ENCODE data around the gene UBE2H. TPM values are rescaled to one million over a fixed set of nuclear protein-coding genes. Genes with fewer than 3 reads are reported as not detected.
A peak's percentile ranks its signal among the peaks of the same experiment; 100 is the strongest.
"Not testable (repeated sequence)": the region's sequence is repeated elsewhere in the genome, so short reads cannot be mapped to it uniquely, and the experiment has no call there.

UBE2H gene
- total RNA-seq, 1 experiment from 2014 or later: 58.0 TPM

DNA sequence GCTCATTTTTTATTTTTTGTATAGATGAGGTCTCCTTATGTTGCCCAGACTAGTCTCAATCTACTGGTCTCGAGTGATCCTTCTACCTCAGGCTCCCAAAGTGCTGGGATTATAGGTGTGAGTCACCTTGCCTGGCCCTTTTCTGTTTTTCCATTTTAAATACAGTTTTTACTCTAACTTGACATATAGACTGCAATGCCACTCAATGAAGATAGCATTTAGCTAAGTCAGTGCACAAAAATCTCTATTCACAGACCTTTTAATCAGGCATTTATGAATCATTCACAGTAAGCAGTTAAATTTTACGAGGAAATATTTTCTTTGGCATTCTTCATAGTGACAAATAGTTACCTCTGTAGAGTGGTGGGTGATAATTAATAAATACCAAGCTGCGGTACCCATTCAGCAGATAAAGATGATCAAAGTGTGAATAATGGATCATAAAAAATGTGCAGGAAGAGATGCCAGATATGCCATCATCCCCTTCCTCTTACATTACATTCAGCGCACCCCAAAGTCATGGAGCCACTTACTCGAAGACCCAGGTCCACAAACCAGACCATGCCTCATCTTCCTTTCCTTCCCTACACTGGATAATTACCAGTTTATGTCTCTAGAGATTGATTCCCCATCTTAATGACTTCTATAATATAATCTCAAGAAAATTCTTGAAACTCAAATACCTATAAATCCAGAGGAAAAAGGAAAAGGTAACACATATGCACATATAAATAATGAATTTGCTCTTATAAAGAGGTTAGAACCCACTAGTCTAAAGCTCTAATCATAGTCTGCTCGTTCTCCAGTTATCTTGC is 56.0 kb downstream of the UBE2H start:
- Histone ChIP-seq H3K36me3 (ENCODE audit: control insufficient read depth, insufficient read depth, low read length) (no peaks in the 10 kb centered on the region), H3K9me3 (ENCODE audit: control insufficient read depth, insufficient read depth, low read depth, low read length) (no peaks in the 10 kb centered on the region), H3K27me3 (ENCODE audit: control insufficient read depth, insufficient read depth, low read length) (no peaks in the 10 kb centered on the region), H3K4me1 (ENCODE audit: control insufficient read depth, insufficient read depth, low read length) (no peaks in the 10 kb centered on the region; the same call in 1 of the 2 replicates), H3K4me3 (ENCODE audit: low read depth in 2 of 2, low read length in 2 of 2) (no peak overlapping the region), H3K27ac (ENCODE audit: low read length) (no peak overlapping the region)
- TF ChIP-seq, protein P1, sequence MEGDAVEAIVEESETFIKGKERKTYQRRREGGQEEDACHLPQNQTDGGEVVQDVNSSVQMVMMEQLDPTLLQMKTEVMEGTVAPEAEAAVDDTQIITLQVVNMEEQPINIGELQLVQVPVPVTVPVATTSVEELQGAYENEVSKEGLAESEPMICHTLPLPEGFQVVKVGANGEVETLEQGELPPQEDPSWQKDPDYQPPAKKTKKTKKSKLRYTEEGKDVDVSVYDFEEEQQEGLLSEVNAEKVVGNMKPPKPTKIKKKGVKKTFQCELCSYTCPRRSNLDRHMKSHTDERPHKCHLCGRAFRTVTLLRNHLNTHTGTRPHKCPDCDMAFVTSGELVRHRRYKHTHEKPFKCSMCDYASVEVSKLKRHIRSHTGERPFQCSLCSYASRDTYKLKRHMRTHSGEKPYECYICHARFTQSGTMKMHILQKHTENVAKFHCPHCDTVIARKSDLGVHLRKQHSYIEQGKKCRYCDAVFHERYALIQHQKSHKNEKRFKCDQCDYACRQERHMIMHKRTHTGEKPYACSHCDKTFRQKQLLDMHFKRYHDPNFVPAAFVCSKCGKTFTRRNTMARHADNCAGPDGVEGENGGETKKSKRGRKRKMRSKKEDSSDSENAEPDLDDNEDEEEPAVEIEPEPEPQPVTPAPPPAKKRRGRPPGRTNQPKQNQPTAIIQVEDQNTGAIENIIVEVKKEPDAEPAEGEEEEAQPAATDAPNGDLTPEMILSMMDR (IDR thresholded peaks at IDR 0.05): no peak
- TF ChIP-seq TCF7L2 (IDR thresholded peaks at IDR 0.05; ENCODE audit: low read depth, low read length): no peak
- no peak for TF ChIP-seq POLR2AphosphoS5 (IDR thresholded peaks at IDR 0.05; ENCODE audit: low read depth, low read length)
- no peak for TF ChIP-seq SIN3A (IDR thresholded peaks at IDR 0.05; ENCODE audit: borderline replicate concordance, insufficient read depth, low read depth, low read length)
- TF ChIP-seq, protein P2, sequence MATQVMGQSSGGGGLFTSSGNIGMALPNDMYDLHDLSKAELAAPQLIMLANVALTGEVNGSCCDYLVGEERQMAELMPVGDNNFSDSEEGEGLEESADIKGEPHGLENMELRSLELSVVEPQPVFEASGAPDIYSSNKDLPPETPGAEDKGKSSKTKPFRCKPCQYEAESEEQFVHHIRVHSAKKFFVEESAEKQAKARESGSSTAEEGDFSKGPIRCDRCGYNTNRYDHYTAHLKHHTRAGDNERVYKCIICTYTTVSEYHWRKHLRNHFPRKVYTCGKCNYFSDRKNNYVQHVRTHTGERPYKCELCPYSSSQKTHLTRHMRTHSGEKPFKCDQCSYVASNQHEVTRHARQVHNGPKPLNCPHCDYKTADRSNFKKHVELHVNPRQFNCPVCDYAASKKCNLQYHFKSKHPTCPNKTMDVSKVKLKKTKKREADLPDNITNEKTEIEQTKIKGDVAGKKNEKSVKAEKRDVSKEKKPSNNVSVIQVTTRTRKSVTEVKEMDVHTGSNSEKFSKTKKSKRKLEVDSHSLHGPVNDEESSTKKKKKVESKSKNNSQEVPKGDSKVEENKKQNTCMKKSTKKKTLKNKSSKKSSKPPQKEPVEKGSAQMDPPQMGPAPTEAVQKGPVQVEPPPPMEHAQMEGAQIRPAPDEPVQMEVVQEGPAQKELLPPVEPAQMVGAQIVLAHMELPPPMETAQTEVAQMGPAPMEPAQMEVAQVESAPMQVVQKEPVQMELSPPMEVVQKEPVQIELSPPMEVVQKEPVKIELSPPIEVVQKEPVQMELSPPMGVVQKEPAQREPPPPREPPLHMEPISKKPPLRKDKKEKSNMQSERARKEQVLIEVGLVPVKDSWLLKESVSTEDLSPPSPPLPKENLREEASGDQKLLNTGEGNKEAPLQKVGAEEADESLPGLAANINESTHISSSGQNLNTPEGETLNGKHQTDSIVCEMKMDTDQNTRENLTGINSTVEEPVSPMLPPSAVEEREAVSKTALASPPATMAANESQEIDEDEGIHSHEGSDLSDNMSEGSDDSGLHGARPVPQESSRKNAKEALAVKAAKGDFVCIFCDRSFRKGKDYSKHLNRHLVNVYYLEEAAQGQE (IDR thresholded peaks at IDR 0.05; ENCODE audit: insufficient read depth in 1 of 2, low read depth in 2 of 2, low read length in 1 of 2): no peak
- CTCF ChIA-PET: no interaction called here
- BruUV-seq (replicated peaks): no TSS peak
- in situ Hi-C loops (cut with HindIII; ENCODE audit: low pct_unique_long_range_greater_than_20kb, low sequenced_read_pairs): no loop called here
- POLR2A ChIA-PET: no interaction called here
- no peak for DNase-seq (ENCODE audit: low read depth, low spot score)
- intact Hi-C loops (cut with micrococcal nuclease; ENCODE audit: unreplicated experiment): no loop called here
- 0 out of 2 replicates have a peak, but pooled peaks have one; percentile 12 for ATAC-seq

DNA sequence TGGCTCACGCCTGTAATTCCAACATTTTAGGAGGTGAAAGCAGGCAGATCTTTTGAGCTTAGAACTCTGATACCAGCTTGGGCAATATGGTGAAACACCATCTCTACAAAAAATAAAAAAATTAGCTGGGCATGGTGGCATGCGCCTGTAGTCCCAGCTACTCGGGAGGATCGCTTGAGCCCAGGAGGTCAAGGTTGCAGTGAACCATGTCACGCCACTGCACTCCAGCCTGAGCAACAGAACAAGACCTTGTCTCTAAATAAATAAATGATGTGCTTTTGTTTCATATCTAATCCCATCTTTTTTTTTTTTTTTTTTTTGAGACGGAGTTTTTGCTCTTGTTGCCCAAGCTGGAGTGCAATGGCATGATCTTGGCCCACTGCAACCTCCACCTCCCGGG is 58.6 kb downstream of the UBE2H start:
- H3K36me3 ChIP-seq (ENCODE audit: control insufficient read depth, insufficient read depth, low read length); BruUV-seq (replicated peaks); H3K9me3 ChIP-seq (ENCODE audit: control insufficient read depth, insufficient read depth, low read depth, low read length); ATAC-seq; H3K27me3 ChIP-seq (ENCODE audit: control insufficient read depth, insufficient read depth, low read length); DNase-seq (ENCODE audit: low read depth, low spot score); in situ Hi-C loops (cut with HindIII; ENCODE audit: low pct_unique_long_range_greater_than_20kb, low sequenced_read_pairs); POLR2A ChIA-PET; intact Hi-C loops (cut with micrococcal nuclease; ENCODE audit: unreplicated experiment); H3K4me3 ChIP-seq (ENCODE audit: low read depth in 2 of 2, low read length in 2 of 2); H3K4me1 ChIP-seq (ENCODE audit: control insufficient read depth, insufficient read depth, low read length); H3K27ac ChIP-seq (ENCODE audit: low read length): not testable (repeated sequence)
- CTCF ChIA-PET: interaction anchor here (0.7 kb wide), 1 partner anchor 65 kb away, joined by 4 read pairs; no protein-coding TSS in a partner anchor

DNA sequence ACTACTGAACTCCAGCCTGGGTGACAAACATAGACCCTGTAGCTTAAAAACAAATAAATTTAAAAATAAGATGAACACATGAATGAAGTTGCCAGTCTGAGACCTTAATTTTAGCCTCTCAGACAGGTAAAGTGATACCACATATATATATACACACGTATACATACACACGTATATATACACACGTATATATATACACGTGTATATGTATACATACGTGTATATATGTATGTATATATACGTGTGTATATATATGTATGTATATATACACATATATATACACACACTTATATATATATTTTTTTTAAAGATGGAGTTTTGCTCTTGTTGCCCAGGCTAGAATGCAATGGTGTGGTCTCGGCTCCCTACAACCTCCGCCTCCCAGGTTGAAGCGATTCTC is 62.7 kb downstream of the UBE2H start:
- Histone ChIP-seq H3K4me1 (ENCODE audit: control insufficient read depth, insufficient read depth, low read length) (no peaks in the 10 kb centered on the region; the same call in 1 of the 2 replicates), H3K4me3 (ENCODE audit: low read depth in 2 of 2, low read length in 2 of 2) (no peak overlapping the region), H3K27ac (ENCODE audit: low read length) (no peak overlapping the region), H3K36me3 (ENCODE audit: control insufficient read depth, insufficient read depth, low read length) (no peaks in the 10 kb centered on the region), H3K27me3 (ENCODE audit: control insufficient read depth, insufficient read depth, low read length) (no peaks in the 10 kb centered on the region), H3K9me3 (ENCODE audit: control insufficient read depth, insufficient read depth, low read depth, low read length) (no peaks in the 10 kb centered on the region)
- no TSS peak for BruUV-seq (replicated peaks)
- ChIA-PET CTCF (interaction anchor here (0.6 kb wide), 1 partner anchor 121 kb away, joined by 8 read pairs; no protein-coding TSS in a partner anchor), POLR2A (no interaction called here)
- TF ChIP-seq, protein P2 (IDR thresholded peaks at IDR 0.05; ENCODE audit: insufficient read depth in 1 of 2, low read depth in 2 of 2, low read length in 1 of 2): no peak
- TF ChIP-seq, protein P1 (IDR thresholded peaks at IDR 0.05): no peak
- TF ChIP-seq POLR2AphosphoS5 (IDR thresholded peaks at IDR 0.05; ENCODE audit: low read depth, low read length) (no peak), SIN3A (IDR thresholded peaks at IDR 0.05; ENCODE audit: borderline replicate concordance, insufficient read depth, low read depth, low read length) (no peak), TCF7L2 (IDR thresholded peaks at IDR 0.05; ENCODE audit: low read depth, low read length) (no peak)
- intact Hi-C loops (cut with micrococcal nuclease; ENCODE audit: unreplicated experiment) (no loop called here), in situ Hi-C loops (cut with HindIII; ENCODE audit: low pct_unique_long_range_greater_than_20kb, low sequenced_read_pairs) (no loop called here)
- DNase-seq (ENCODE audit: low read depth, low spot score) (no peak), ATAC-seq (no peak)

Measured in Panc1 (cell line).